GM12891 (cell line): Measurements from ENCODE around the gene ESR1.

Experiments used
- POLR2A ChIP-seq: IDR thresholded peaks from 2 replicates; pipeline ENCODE4 v1.6.1; 2011; ENCODE audit warnings: low read depth, low read length, control low read depth
- POLR2AphosphoS5 ChIP-seq: IDR thresholded peaks from 2 replicates; pipeline ENCODE4 v1.6.1; 2011; ENCODE audit warnings: low read depth, low read length, control low read depth
- POU2F2 ChIP-seq: IDR thresholded peaks from 2 replicates; pipeline ENCODE4 v1.6.1; 2011; ENCODE audit warnings: low read depth, mild to moderate bottlenecking, control low read depth, low read length, moderate library complexity
- TAF1 ChIP-seq: IDR thresholded peaks from 2 replicates; pipeline ENCODE4 v1.6.1; 2011; ENCODE audit warnings: low read depth, low read length, control low read depth

DNA sequence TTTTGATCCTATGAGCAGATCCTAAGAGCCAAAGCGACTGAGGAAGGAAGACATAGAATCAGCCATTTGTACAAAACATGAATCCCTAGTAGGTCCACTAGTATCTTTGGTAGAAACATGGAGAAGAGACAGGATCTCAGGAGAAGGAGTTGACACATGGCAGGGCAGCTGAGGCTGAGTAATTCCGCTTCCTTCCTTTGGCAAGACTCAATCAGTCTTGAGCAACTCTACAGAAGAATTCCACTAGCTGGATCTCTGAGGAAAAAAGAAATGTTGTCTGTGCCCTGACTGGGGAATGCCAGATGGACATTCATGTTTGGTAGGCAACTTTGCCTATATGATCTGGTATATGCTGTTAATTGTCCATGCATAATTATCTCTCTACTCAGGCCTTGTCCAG, 35.3 kb downstream of the ESR1 start:
- no peak for TF ChIP-seq POLR2A
- no peak for TF ChIP-seq POLR2AphosphoS5
- no peak for TF ChIP-seq TAF1
- no peak for TF ChIP-seq POU2F2
